ENCODE results near the gene B4GALT2. TPM values are rescaled to one million over a fixed set of nuclear protein-coding genes. Genes with fewer than 3 reads are reported as not detected.

The B4GALT2 gene
- total and polyA plus RNA-seq, 9 of the 15 experiments (the other 6 are each of a cell fraction or from before 2014, with no cell fraction given), result 1.3 to 86.8 (median 43.8) TPM

GRCh38 chr1:44000122-44000665, 21.2 kb downstream of the B4GALT2 start (continued):
- TF ChIP-seq, protein P1, sequence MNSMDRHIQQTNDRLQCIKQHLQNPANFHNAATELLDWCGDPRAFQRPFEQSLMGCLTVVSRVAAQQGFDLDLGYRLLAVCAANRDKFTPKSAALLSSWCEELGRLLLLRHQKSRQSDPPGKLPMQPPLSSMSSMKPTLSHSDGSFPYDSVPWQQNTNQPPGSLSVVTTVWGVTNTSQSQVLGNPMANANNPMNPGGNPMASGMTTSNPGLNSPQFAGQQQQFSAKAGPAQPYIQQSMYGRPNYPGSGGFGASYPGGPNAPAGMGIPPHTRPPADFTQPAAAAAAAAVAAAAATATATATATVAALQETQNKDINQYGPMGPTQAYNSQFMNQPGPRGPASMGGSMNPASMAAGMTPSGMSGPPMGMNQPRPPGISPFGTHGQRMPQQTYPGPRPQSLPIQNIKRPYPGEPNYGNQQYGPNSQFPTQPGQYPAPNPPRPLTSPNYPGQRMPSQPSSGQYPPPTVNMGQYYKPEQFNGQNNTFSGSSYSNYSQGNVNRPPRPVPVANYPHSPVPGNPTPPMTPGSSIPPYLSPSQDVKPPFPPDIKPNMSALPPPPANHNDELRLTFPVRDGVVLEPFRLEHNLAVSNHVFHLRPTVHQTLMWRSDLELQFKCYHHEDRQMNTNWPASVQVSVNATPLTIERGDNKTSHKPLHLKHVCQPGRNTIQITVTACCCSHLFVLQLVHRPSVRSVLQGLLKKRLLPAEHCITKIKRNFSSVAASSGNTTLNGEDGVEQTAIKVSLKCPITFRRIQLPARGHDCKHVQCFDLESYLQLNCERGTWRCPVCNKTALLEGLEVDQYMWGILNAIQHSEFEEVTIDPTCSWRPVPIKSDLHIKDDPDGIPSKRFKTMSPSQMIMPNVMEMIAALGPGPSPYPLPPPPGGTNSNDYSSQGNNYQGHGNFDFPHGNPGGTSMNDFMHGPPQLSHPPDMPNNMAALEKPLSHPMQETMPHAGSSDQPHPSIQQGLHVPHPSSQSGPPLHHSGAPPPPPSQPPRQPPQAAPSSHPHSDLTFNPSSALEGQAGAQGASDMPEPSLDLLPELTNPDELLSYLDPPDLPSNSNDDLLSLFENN (IDR thresholded peaks at IDR 0.05; ENCODE audit: low read depth in 2 of 2, low read length in 2 of 2), result no peak
- no peak for TF ChIP-seq VEZF1 (CRISPR knock-in tag; IDR thresholded peaks at IDR 0.05)

DNA sequence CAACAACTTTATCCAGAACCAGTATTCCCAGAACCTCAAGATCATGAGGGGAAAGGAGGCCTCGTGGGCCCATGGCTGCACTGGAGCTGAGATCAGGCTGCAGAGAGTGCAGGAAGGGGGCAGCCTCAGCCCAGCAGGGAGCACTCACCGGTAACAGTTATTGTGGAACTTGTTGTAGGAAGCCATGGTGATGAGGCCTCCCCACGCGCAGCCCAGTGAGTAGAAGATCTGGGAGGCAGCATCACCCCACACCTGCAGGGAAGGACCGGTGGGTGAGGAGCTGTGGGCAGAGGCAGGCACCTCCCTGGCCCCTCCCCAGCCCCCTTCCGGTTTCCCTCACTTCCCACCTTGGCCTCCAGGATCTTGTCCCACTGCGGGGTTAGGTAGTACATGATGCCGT, 23.2 kb downstream of the B4GALT2 start:
- ATAC-seq (no peak), FAIRE-seq (no peak), DNase-seq (ENCODE audit: extremely low read depth in 1 of 4, low spot score in 3 of 4) (no peak)
- 68% methylated on average over 8 of the region's 8 CpGs for WGBS (ENCODE audit: insufficient coverage, low coverage, missing lambda C conversion rate)
- Histone ChIP-seq H3K4me1 (replicated peaks in 1 of 2; ENCODE audit: control insufficient read depth in 2 of 2, insufficient read depth in 2 of 2, low read length in 2 of 2) (peaks cover 0 to 54% of the 10 kb centered on the region in 2 experiments; a peak in 3 of 5 replicates), H3K27ac (ENCODE audit: extremely low read depth, low read depth, low read length) (no peak overlapping the region), H3K4me3 (no peak overlapping the region), H3K27me3 (ENCODE audit: control insufficient read depth in 2 of 2, insufficient read depth in 2 of 2, low read length in 2 of 2) (no peaks in the 10 kb centered on the region), H3K9me3 (replicated peaks; ENCODE audit: control insufficient read depth, insufficient read depth, low read depth, low read length) (no peaks in the 10 kb centered on the region), H4K20me1 (replicated peaks; ENCODE audit: control insufficient read depth, insufficient read depth, low read length) (no peaks in the 10 kb centered on the region), H3K36me3 (ENCODE audit: control insufficient read depth, insufficient read depth, low read length) (peaks cover 3% of the 10 kb centered on the region; the same call in 1 of the 3 replicates), H3K4me2 (ENCODE audit: insufficient read depth, low read length) (no peak overlapping the region), H3K9ac (ENCODE audit: insufficient read depth in 1 of 2, low read depth in 2 of 2, low read length in 2 of 2) (peak overlapping the region in 1 of 2 experiments; percentile 57; a peak in 2 of 4 replicates), H3K9me1 (ENCODE audit: control insufficient read depth, insufficient read depth, low read length) (peaks cover 5% of the 10 kb centered on the region), H2AFZ (ENCODE audit: low read depth, low read length) (no peak overlapping the region), H3K79me2 (ENCODE audit: control insufficient read depth, insufficient read depth, low read length) (no peaks in the 10 kb centered on the region)
- in situ Hi-C loops (cut with MboI), result no loop called here
- CTCF ChIA-PET (ENCODE audit: low intra/inter-chr PET ratio), result interaction anchor here (0.6 kb wide), 1 partner anchor 608 kb away, joined by 3 read pairs; no protein-coding TSS in a partner anchor
- BruUV-seq (replicated peaks), result no TSS peak
- POLR2A ChIA-PET, result interaction anchor here (0.6 kb wide), 3 partner anchors 34 to 247 kb away, joined by 3 to 4 read pairs (median 4); no protein-coding TSS in a partner anchor
- intact Hi-C loops (cut with micrococcal nuclease), result no loop called here
- TF ChIP-seq, protein P2, sequence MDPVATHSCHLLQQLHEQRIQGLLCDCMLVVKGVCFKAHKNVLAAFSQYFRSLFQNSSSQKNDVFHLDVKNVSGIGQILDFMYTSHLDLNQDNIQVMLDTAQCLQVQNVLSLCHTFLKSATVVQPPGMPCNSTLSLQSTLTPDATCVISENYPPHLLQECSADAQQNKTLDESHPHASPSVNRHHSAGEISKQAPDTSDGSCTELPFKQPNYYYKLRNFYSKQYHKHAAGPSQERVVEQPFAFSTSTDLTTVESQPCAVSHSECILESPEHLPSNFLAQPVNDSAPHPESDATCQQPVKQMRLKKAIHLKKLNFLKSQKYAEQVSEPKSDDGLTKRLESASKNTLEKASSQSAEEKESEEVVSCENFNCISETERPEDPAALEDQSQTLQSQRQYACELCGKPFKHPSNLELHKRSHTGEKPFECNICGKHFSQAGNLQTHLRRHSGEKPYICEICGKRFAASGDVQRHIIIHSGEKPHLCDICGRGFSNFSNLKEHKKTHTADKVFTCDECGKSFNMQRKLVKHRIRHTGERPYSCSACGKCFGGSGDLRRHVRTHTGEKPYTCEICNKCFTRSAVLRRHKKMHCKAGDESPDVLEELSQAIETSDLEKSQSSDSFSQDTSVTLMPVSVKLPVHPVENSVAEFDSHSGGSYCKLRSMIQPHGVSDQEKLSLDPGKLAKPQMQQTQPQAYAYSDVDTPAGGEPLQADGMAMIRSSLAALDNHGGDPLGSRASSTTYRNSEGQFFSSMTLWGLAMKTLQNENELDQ (CRISPR knock-in tag; IDR thresholded peaks at IDR 0.05; ENCODE audit: borderline replicate concordance), result no peak
- TF ChIP-seq ZNF184 (CRISPR knock-in tag; IDR thresholded peaks at IDR 0.05) (no peak), NCOA6 (IDR thresholded peaks at IDR 0.05) (no peak), RUNX1 (IDR thresholded peaks at IDR 0.05; ENCODE audit: low read depth) (no peak)
- TF ChIP-seq, protein P3, sequence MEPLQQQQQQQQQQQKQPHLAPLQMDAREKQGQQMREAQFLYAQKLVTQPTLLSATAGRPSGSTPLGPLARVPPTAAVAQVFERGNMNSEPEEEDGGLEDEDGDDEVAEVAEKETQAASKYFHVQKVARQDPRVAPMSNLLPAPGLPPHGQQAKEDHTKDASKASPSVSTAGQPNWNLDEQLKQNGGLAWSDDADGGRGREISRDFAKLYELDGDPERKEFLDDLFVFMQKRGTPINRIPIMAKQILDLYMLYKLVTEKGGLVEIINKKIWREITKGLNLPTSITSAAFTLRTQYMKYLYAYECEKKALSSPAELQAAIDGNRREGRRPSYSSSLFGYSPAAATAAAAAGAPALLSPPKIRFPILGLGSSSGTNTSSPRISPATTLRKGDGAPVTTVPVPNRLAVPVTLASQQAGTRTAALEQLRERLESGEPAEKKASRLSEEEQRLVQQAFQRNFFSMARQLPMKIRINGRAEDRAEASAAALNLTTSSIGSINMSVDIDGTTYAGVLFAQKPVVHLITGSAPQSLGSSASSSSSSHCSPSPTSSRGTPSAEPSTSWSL (CRISPR knock-in tag; IDR thresholded peaks at IDR 0.05; ENCODE audit: borderline replicate concordance), result no peak

Measured in K562 (cell line).